Measurements from ENCODE around the gene STPG1.

DNA sequence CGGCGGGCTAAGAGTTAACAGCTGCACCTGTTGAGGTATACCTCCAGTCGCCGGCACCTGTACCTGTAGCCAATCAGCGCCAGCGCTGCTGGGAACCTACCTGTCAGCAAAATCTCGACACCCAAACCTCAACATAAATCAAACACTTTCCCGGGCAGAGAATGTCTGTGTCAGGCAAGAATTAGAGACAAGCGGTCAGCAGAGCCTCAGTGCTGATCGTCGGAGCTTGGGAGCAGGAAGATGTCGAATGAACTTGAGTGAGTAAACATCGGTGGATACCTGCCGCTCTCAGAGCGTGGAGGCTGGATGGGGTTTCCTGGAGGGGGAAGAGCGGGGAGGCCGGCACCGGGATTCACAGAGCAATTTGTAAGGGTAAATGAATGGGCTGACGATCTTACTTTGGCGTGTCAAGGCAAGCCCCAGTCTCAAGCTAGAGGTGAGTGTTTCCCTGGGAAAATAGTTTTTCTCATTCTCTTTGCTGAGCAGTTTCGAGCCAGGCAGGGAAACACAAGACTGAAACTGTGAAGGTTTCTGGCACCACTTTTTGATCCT, 94.2 kb downstream of the STPG1 start, which contains the start of gene GRHL3:
- TF ChIP-seq CTCF (IDR thresholded peaks at IDR 0.05; ENCODE audit: insufficient read depth, low read depth, low read length) (no peak), EZH2 (IDR thresholded peaks at IDR 0.05; ENCODE audit: insufficient read depth, low read length) (peak; percentile 38)

Measured in astrocyte (in vitro differentiated cells and primary cell).